H1 (cell line): ENCODE results near the gene RALY. TPM values are rescaled to one million over a fixed set of nuclear protein-coding genes. Genes with fewer than 3 reads are reported as not detected.

Source experiments
- CTCF ChIA-PET: fragments of 300-600 bp; sonication (Branson Sonifier 250); formaldehyde crosslinking; loops from one replicate; lab custom pipeline; 2021; ENCODE audit not compliant: partially characterized antibody; lab: Charles Lee
- POLR2A ChIA-PET: fragments of 300-600 bp; sonication (Branson Sonifier 250); formaldehyde crosslinking; loops from one replicate; lab custom pipeline; 2021; ENCODE audit warnings: inconsistent platforms; ENCODE audit not compliant: partially characterized antibody; lab: Charles Lee
- DNase-seq, 2 experiments: peaks; one replicate each; pipeline versions ENCODE4 v3.0.0 to v3.0.0-alpha.2; 2010 to 2022; ENCODE audit warnings: low spot score in 2 of 2, low read depth in 1 of 2, mixed read lengths in 1 of 2
- FAIRE-seq: peaks from 2 replicates; lab custom pipeline; 2011; peaks lifted over from hg19 to GRCh38; lab: Jason Lieb, UNC
- H2AFZ ChIP-seq: 2 replicates; pipeline ENCODE4 v1.8.1; 2012; ENCODE audit warnings: low read length, inconsistent platforms
- H2AK5ac ChIP-seq: 2 replicates; pipeline ENCODE4 v1.6.1; 2013; ENCODE audit warnings: low read depth, low read length
- H2BK120ac ChIP-seq: replicated peaks from 2 replicates; pipeline ENCODE3; 2013; ENCODE audit warnings: low read depth, low read length, inconsistent platforms
- H2BK12ac ChIP-seq: 2 replicates; pipeline ENCODE4 v1.6.1; 2013; ENCODE audit warnings: low read depth, low read length
- H2BK15ac ChIP-seq: 2 replicates; pipeline ENCODE4 v1.6.1; 2013; ENCODE audit warnings: low read length
- H2BK20ac ChIP-seq: 2 replicates; pipeline ENCODE4 v1.6.1; 2013; ENCODE audit warnings: low read length
- H2BK5ac ChIP-seq: 2 replicates; pipeline ENCODE4 v1.6.1; 2013; ENCODE audit warnings: low read depth, low read length
- H3K14ac ChIP-seq: 2 replicates; pipeline ENCODE4 v1.6.1; 2013; ENCODE audit warnings: inconsistent platforms; ENCODE audit not compliant: insufficient read length
- H3K18ac ChIP-seq: 2 replicates; pipeline ENCODE4 v1.6.1; 2013; ENCODE audit warnings: low read length; ENCODE audit errors: extremely low read depth
- H3K23ac ChIP-seq: 2 replicates; pipeline ENCODE4 v1.6.1; 2013; ENCODE audit warnings: inconsistent platforms; ENCODE audit not compliant: insufficient read length
- H3K23me2 ChIP-seq: 2 replicates; pipeline ENCODE4 v1.6.1; 2013; ENCODE audit warnings: low read depth, low read length
- H3K27ac ChIP-seq: 2 replicates; pipeline ENCODE4 v1.6.1; 2011; ENCODE audit warnings: low read depth, low read length, inconsistent platforms
- H3K27me3 ChIP-seq, 4 experiments: replicated peaks in 1 of 4; 1 replicate in 1 of 4; 2 replicates in 3 of 4; pipeline versions ENCODE4 v1.6.1 to v1.8.1; 2011 to 2013; ENCODE audit warnings: low read length in 3 of 4, mild to moderate bottlenecking in 3 of 4, inconsistent platforms in 2 of 4, mixed read lengths in 2 of 4, moderate library complexity in 1 of 4; ENCODE audit not compliant: control insufficient read depth in 3 of 4, insufficient read depth in 3 of 4; ENCODE audit errors: extremely low read depth in 1 of 4
- H3K36me3 ChIP-seq, 4 experiments: 2 replicates each; pipeline versions ENCODE4 v1.6.1 to v1.8.1; 2011 to 2013; ENCODE audit warnings: mild to moderate bottlenecking in 4 of 4, low read length in 3 of 4, moderate library complexity in 2 of 4, control low read depth in 1 of 4, inconsistent platforms in 1 of 4; ENCODE audit not compliant: insufficient read depth in 4 of 4, control insufficient read depth in 2 of 4
- H3K4ac ChIP-seq: replicated peaks from 2 replicates; pipeline ENCODE3; 2013; ENCODE audit warnings: low read length, low read depth, mixed read lengths, inconsistent platforms; ENCODE audit not compliant: insufficient read length
- H3K4me1 ChIP-seq, 4 experiments: replicated peaks in 1 of 4; 1 replicate in 1 of 4; 2 replicates in 3 of 4; pipeline versions ENCODE4 v1.6.1 to v1.8.1; 2011 to 2013; ENCODE audit warnings: low read length in 3 of 4, inconsistent platforms in 2 of 4, mixed read lengths in 1 of 4; ENCODE audit not compliant: insufficient read depth in 4 of 4, control insufficient read depth in 3 of 4
- H3K4me2 ChIP-seq, 2 experiments: 2 replicates each; pipeline versions ENCODE4 v1.6.1 to v1.8.1; 2011 to 2013; ENCODE audit warnings: low read depth in 2 of 2, low read length in 2 of 2, control low read depth in 1 of 2, inconsistent platforms in 1 of 2, mild to moderate bottlenecking in 1 of 2; ENCODE audit not compliant: insufficient read depth in 1 of 2
- H3K4me3 ChIP-seq, 4 experiments: fragments of 200-600, 300-600 bp in 1 of 4; sonication (generic), shearing (Covaris generic), sonication (Bioruptor Twin) in 1 of 4; 2 replicates each; pipeline versions ENCODE4 v1.5.1 to v1.8.1; 2011 to 2016; ENCODE audit warnings: low read length in 4 of 4, low read depth in 3 of 4, control low read depth in 2 of 4, inconsistent platforms in 2 of 4, mild to moderate bottlenecking in 2 of 4, mixed read lengths in 1 of 4, moderate library complexity in 1 of 4; ENCODE audit not compliant: insufficient read depth in 2 of 4; ENCODE audit errors: extremely low read depth in 1 of 4
- H3K56ac ChIP-seq: replicated peaks from 2 replicates; pipeline ENCODE3; 2013; ENCODE audit warnings: low read depth, mild to moderate bottlenecking, mixed read lengths, low read length, inconsistent platforms; ENCODE audit not compliant: insufficient read length
- H3K79me1 ChIP-seq: 2 replicates; pipeline ENCODE4 v1.6.1; 2013; ENCODE audit warnings: low read depth, low read length, control low read depth
- H3K79me2 ChIP-seq, 2 experiments: 2 replicates each; pipeline versions ENCODE4 v1.6.1 to v1.8.1; 2012 to 2013; ENCODE audit warnings: low read length in 2 of 2, mild to moderate bottlenecking in 2 of 2, inconsistent platforms in 1 of 2; ENCODE audit not compliant: insufficient read depth in 2 of 2, control insufficient read depth in 1 of 2
- H3K9ac ChIP-seq, 4 experiments: replicated peaks in 1 of 4; 1 replicate in 1 of 4; 2 replicates in 3 of 4; pipeline versions ENCODE4 v1.6.1 to v1.8.1; 2011 to 2013; ENCODE audit warnings: low read depth in 3 of 4, low read length in 3 of 4, control low read depth in 2 of 4, mild to moderate bottlenecking in 2 of 4, moderate library complexity in 2 of 4, inconsistent platforms in 1 of 4; ENCODE audit errors: extremely low read depth in 1 of 4
- H3K9me3 ChIP-seq, 2 experiments: 2 replicates each; pipeline versions ENCODE4 v1.6.1 to v1.8.1; 2012 to 2013; ENCODE audit warnings: mild to moderate bottlenecking in 2 of 2, moderate library complexity in 2 of 2, control low read depth in 1 of 2, inconsistent platforms in 1 of 2, low read depth in 1 of 2, low read length in 1 of 2, mixed read lengths in 1 of 2; ENCODE audit not compliant: insufficient read depth in 2 of 2
- H4K20me1 ChIP-seq, 2 experiments: replicated peaks in 1 of 2; 2 replicates each; pipeline versions ENCODE3 to v1.8.1; 2011 to 2013; ENCODE audit warnings: inconsistent platforms in 2 of 2, low read length in 2 of 2, mild to moderate bottlenecking in 1 of 2; ENCODE audit not compliant: insufficient read depth in 2 of 2, control insufficient read depth in 1 of 2
- H4K5ac ChIP-seq: 2 replicates; pipeline ENCODE4 v1.6.1; 2013; ENCODE audit warnings: low read length, low read depth, mixed read lengths, inconsistent platforms; ENCODE audit not compliant: insufficient read length
- H4K8ac ChIP-seq: 2 replicates; pipeline ENCODE4 v1.8.0; 2013; ENCODE audit warnings: mild to moderate bottlenecking, moderate library complexity, low read length, inconsistent platforms; ENCODE audit not compliant: insufficient read depth; ENCODE audit errors: extremely low read depth
- H4K91ac ChIP-seq: replicated peaks from 2 replicates; pipeline ENCODE3; 2013; ENCODE audit warnings: low read length, mixed read lengths, inconsistent platforms; ENCODE audit not compliant: insufficient read length
- FOSL1 ChIP-seq: IDR thresholded peaks from 2 replicates; pipeline ENCODE4 v1.6.1; 2011; ENCODE audit warnings: mild to moderate bottlenecking, low read depth, low read length, moderate library complexity; ENCODE audit not compliant: insufficient read depth
- POLR2A ChIP-seq, 2 experiments: IDR thresholded peaks; 1 replicate in 1 of 2; 2 replicates in 1 of 2; pipeline ENCODE4 v1.6.1; 2011; ENCODE audit warnings: low read depth in 2 of 2, low read length in 2 of 2, mild to moderate bottlenecking in 2 of 2; ENCODE audit errors: control extremely low read depth in 1 of 2
- RFX5 ChIP-seq: IDR thresholded peaks from 2 replicates; pipeline ENCODE4 v1.6.1; 2011; ENCODE audit warnings: low read depth, low read length, improper control_type of control experiment, borderline replicate concordance
- SP2 ChIP-seq: IDR thresholded peaks from 2 replicates; pipeline ENCODE4 v1.6.1; 2012; ENCODE audit warnings: mild to moderate bottlenecking, low read length, inconsistent platforms
- WGBS, 2 experiments: shearing (Covaris generic) in 1 of 2; methylation state at CpG; one replicate each; pipeline versions ENCODE4 v1.1.6 to v1.1.7; 2013 to 2015; ENCODE audit warnings: low lambda C conversion rate in 2 of 2, mixed read lengths in 2 of 2, inconsistent platforms in 1 of 2, low coverage in 1 of 2, missing lambda C conversion rate in 1 of 2; ENCODE audit not compliant: insufficient replicate concordance in 2 of 2, insufficient coverage in 1 of 2, insufficient read length in 1 of 2; ENCODE audit errors: extremely low coverage in 1 of 2, missing lambda C conversion rate in 1 of 2; 5-methylcytosine and 5-hydroxymethylcytosine counted together
- polyA plus RNA-seq, 7 experiments: library from polyadenylated mRNA; depleted of rRNA in 3 of 7; stranded (reverse) in 5 of 7; unstranded in 2 of 7; fragments of >200 nt in 5 of 7; fragments of 200-250 nt in 2 of 7; gene quantifications; 1 replicate in 5 of 7; 2 replicates in 1 of 7; 4 replicates in 1 of 7; pipeline versions ENCODE4 v1.2.1 to v1.2.3, GENCODE V29; 2011 to 2013; ENCODE audit warnings: missing spikeins in 2 of 7, mixed read lengths in 2 of 7
- total RNA-seq: library from RNA; stranded (reverse); fragmentation: NEBNext Ultra II Directional; extraction: Animal tissue kit (Norgen Biotek cat#: 25700); gene quantifications from 2 replicates; pipeline ENCODE4 v1.2.1, GENCODE V29; 2021

Gene RALY
- total and polyA plus RNA-seq, 2 of the 8 experiments (the other 6 are each of a cell fraction or from before 2014, with no cell fraction given) = 133 to 148 TPM

- no peaks in the 10 kb centered on the region for H3K79me1 ChIP-seq
- H4K20me1 ChIP-seq = no peaks in the 10 kb centered on the region
- no peak overlapping the region for H4K91ac ChIP-seq
- H3K56ac ChIP-seq = no peak overlapping the region
- no peaks in the 10 kb centered on the region for H3K23me2 ChIP-seq
- no peak overlapping the region for H3K9ac ChIP-seq
- no peak overlapping the region for H3K18ac ChIP-seq
- POLR2A ChIA-PET = interaction anchor here (1.0 to 1.7 kb wide), 4 partner anchors 45 to 140 kb away, joined by 3 to 4 read pairs (median 3); partner anchors contain the start of gene RALY
- no peaks in the 10 kb centered on the region for H3K27me3 ChIP-seq
- H3K4me2 ChIP-seq = no peak overlapping the region
- no peak overlapping the region for H4K5ac ChIP-seq
- FAIRE-seq = no peak
- no peak overlapping the region for H4K8ac ChIP-seq
- H3K4ac ChIP-seq = no peak overlapping the region
- no peaks in the 10 kb centered on the region for H3K4me1 ChIP-seq
- 88% methylated on average over 2 of the region's 2 CpGs; no CpG with 5 or more reads in 1 of the 2 experiments for WGBS, 2 experiments
- no peaks in the 10 kb centered on the region for H3K36me3 ChIP-seq
- H2BK5ac ChIP-seq = no peak overlapping the region
- no peak overlapping the region for H2AFZ ChIP-seq
- H3K27ac ChIP-seq = no peak overlapping the region
- no peak overlapping the region for H3K4me3 ChIP-seq
- H2AK5ac ChIP-seq = no peak overlapping the region
- H2BK15ac ChIP-seq = no peak overlapping the region
- H3K9me3 ChIP-seq = no peaks in the 10 kb centered on the region; a peak in 1 of 4 replicates
- H3K79me2 ChIP-seq = no peaks in the 10 kb centered on the region
- CTCF ChIA-PET = interaction anchor here (0.7 to 3.0 kb wide), 20 partner anchors 8 to 160 kb away, joined by 3 to 29 read pairs (median 4); no protein-coding TSS in a partner anchor
- no peak overlapping the region for H3K14ac ChIP-seq
- no peak overlapping the region for H2BK12ac ChIP-seq
- H2BK20ac ChIP-seq = no peak overlapping the region
- no peak overlapping the region for H2BK120ac ChIP-seq
- no peak for DNase-seq
- H3K23ac ChIP-seq = no peak overlapping the region
- no peak for TF ChIP-seq POLR2A (IDR thresholded peaks at IDR 0.05; ENCODE audit: control extremely low read depth in 1 of 2, low read depth in 2 of 2, low read length in 2 of 2)
- no peak for TF ChIP-seq FOSL1
- TF ChIP-seq RFX5 = no peak
- no peak for TF ChIP-seq SP2
These were observed 45.2 kb upstream of the RALY start for GRCh38 chr20:33948480-33948879.
